ENCODE results near the gene KMT2D.

Gene KMT2D

DNA sequence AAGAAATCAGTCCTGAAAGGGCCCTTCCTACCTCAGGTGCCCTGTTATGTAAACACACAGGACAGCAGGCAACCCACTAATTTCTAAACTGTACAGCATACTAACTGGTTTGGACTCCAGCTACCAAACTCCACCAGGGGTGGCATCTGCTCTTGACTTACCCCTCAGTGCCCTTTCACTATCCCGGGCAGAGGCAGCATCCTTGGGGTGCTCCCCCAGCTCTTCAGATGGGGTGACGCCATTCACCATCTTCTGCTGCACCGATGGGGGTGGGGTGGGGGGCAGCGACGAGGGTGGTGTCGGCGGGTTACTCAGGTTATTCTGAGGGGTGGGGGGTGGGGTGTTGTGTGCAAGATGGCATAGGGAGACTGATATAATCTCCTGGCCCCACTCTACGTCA lies 30.5 kb downstream of the KMT2D start:
- POLR2A ChIA-PET: interaction anchor here (1.2 to 1.4 kb wide), 2 partner anchors 12 to 14 kb away, joined by 3 to 4 read pairs; no protein-coding TSS in a partner anchor
- CTCF ChIA-PET: interaction anchor here (1.0 to 2.6 kb wide), 3 partner anchors 10 to 13 kb away, joined by 3 to 9 read pairs (median 8); no protein-coding TSS in a partner anchor
- TF ChIP-seq FOXK2 (IDR thresholded peaks at IDR 0.05) (no peak), SUZ12 (IDR thresholded peaks at IDR 0.05) (no peak), CTBP1 (IDR thresholded peaks at IDR 0.05; ENCODE audit: borderline replicate concordance) (no peak), ELF4 (IDR thresholded peaks at IDR 0.05) (no peak), ZNF384 (IDR thresholded peaks at IDR 0.05) (no peak), NFRKB (IDR thresholded peaks at IDR 0.05) (no peak), FOXM1 (IDR thresholded peaks at IDR 0.05; ENCODE audit: borderline replicate concordance) (no peak), LEF1 (IDR thresholded peaks at IDR 0.05; ENCODE audit: borderline replicate concordance) (no peak), ARNT (IDR thresholded peaks at IDR 0.05) (no peak), FOXA1 (IDR thresholded peaks at IDR 0.05) (no peak), L3MBTL2 (conservative IDR thresholded peaks at IDR 0.05) (no peak), BHLHE40 (IDR thresholded peaks at IDR 0.05; ENCODE audit: borderline replicate concordance) (no peak), SP1 (IDR thresholded peaks at IDR 0.05) (no peak), HDGF (IDR thresholded peaks at IDR 0.05; ENCODE audit: borderline replicate concordance) (no peak), TARDBP (IDR thresholded peaks at IDR 0.05) (no peak)
- TF ChIP-seq, protein P1, sequence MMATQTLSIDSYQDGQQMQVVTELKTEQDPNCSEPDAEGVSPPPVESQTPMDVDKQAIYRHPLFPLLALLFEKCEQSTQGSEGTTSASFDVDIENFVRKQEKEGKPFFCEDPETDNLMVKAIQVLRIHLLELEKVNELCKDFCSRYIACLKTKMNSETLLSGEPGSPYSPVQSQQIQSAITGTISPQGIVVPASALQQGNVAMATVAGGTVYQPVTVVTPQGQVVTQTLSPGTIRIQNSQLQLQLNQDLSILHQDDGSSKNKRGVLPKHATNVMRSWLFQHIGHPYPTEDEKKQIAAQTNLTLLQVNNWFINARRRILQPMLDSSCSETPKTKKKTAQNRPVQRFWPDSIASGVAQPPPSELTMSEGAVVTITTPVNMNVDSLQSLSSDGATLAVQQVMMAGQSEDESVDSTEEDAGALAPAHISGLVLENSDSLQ (IDR thresholded peaks at IDR 0.05): no peak
- no peak for DNase-seq (ENCODE audit: extremely low spot score)

DNA sequence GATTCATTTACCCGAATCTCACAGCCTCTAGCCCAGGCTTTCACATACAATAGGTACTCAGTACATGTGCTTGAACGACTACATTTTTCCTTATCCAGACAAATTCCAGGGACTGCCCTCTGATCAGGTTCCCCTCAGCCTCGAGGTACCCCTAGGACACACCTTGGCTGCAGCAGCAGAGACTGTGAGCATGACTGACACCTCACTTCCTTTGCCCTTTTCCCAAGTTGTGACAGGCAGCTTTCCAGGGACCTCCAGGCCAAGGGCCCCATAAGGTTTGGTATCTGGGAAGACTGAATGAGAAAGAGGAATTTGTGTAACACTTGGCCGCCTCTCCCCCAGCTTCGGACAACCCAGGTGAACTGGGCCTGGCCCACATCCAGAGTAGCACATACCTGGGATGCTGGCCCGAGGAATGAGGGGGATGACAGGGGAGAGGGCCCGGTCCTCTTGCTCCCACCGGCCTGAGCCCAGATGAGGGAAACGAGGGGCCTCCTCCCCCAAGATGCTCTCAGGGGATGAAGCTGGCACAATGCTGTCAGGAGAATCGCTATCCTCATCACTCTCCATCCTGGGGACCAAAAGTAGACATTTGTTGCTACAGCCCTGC lies 31.8 kb downstream of the KMT2D start:
- ChIA-PET POLR2A (interaction anchor here (1.2 to 1.5 kb wide), 2 partner anchors 11 to 15 kb away, joined by 3 to 5 read pairs; no protein-coding TSS in a partner anchor), CTCF (interaction anchor here (1.8 to 2.6 kb wide), 2 partner anchors 9 to 14 kb away, joined by 8 to 9 read pairs; no protein-coding TSS in a partner anchor)
- TF ChIP-seq FOXA1 (IDR thresholded peaks at IDR 0.05): no peak
- no peak for TF ChIP-seq BHLHE40 (IDR thresholded peaks at IDR 0.05; ENCODE audit: borderline replicate concordance)
- no peak for TF ChIP-seq ARNT (IDR thresholded peaks at IDR 0.05)
- no peak for TF ChIP-seq CTBP1 (IDR thresholded peaks at IDR 0.05; ENCODE audit: borderline replicate concordance)
- TF ChIP-seq SP1 (IDR thresholded peaks at IDR 0.05): no peak
- TF ChIP-seq FOXM1 (IDR thresholded peaks at IDR 0.05; ENCODE audit: borderline replicate concordance): no peak
- no peak for TF ChIP-seq TARDBP (IDR thresholded peaks at IDR 0.05)
- TF ChIP-seq, protein P1 (IDR thresholded peaks at IDR 0.05): no peak
- no peak for TF ChIP-seq L3MBTL2 (conservative IDR thresholded peaks at IDR 0.05)
- no peak for TF ChIP-seq ELF4 (IDR thresholded peaks at IDR 0.05)
- TF ChIP-seq LEF1 (IDR thresholded peaks at IDR 0.05; ENCODE audit: borderline replicate concordance): no peak
- no peak for TF ChIP-seq NFRKB (IDR thresholded peaks at IDR 0.05)
- no peak for TF ChIP-seq HDGF (IDR thresholded peaks at IDR 0.05; ENCODE audit: borderline replicate concordance)
- no peak for TF ChIP-seq FOXK2 (IDR thresholded peaks at IDR 0.05)
- no peak for DNase-seq (ENCODE audit: extremely low spot score)

DNA sequence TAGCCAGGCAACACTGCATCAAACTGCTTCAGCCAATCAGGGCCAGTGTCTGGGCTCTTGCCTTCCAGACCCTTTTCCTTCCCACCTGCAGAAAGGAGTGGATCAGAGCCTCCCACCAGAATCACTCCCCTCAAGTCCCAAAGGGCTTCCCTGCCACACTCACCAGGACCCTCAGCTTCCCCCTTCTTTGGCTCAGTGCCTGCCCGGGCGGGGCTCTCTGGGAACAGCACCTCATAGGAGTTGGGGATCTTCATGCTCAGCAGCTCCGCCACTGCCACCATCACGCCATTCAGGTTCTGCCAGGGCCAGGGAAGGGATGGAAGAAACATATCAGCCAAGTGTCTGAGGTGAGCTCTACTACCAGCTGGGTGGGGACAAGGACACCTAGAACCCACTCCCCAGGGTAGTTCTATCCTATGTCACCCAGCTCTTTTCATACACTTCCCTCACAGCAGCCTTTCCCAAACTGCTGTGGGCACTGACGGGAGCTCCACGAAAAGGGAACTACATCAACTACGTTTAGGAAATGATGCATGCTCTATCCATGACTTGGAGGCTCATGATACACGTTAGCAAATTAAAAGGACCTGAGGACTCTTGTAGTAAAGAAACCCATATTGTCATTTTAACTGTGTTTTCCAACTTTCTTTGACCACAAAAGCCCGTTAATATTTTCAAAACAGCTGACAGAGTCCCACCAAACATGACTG lies 32.6 kb downstream of the KMT2D start:
- ChIA-PET POLR2A (interaction anchor here (1.2 to 1.5 kb wide), 3 partner anchors 10 to 16 kb away, joined by 3 to 5 read pairs (median 4); no protein-coding TSS in a partner anchor), CTCF (no interaction called here)
- TF ChIP-seq SUZ12 (IDR thresholded peaks at IDR 0.05): no peak
- TF ChIP-seq TARDBP (IDR thresholded peaks at IDR 0.05): no peak
- no peak for TF ChIP-seq L3MBTL2 (conservative IDR thresholded peaks at IDR 0.05)
- no peak for TF ChIP-seq FOXA1 (IDR thresholded peaks at IDR 0.05)
- no peak for TF ChIP-seq FOXK2 (IDR thresholded peaks at IDR 0.05)
- no peak for TF ChIP-seq CTBP1 (IDR thresholded peaks at IDR 0.05; ENCODE audit: borderline replicate concordance)
- no peak for TF ChIP-seq SP1 (IDR thresholded peaks at IDR 0.05)
- no peak for DNase-seq (ENCODE audit: extremely low spot score)

DNA sequence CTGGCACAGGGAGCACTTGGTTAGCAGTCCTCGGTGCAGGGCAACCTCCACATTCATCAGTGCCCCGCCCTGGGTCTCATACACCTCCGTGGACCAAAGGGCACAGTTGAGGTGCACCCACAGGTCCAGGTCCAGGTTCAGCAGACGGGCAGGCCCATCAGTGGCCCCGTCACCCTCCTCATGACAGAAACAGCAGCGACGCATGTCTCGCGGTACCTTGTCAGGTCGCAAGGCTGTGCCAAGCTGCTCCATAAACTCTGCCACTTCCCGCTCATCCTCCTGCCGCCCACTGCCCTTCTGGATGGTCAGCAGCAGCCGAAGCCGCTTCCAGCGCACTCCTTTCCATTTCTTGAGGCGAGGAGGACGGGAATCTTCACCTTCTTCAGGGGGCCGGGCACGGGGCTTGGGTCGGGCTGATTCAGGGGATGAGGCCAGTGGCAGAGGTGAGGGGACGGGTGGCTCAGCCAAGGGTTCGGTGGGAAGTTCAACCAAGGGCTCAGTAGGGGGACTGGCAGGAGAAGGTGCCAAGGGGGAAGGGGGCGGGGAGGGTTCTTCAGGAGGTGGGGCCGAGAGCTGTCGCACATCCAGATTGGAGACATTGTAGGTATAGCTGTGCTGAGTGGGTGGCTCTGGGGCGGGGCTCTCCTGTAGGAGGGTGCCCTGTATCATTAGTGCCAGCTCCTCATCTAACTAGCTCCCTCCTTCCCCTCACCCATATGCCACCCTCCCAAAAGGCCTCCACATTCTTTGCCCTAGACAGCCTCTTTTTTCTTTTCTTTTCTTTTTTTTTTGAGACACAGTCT lies 33.7 kb downstream of the KMT2D start:
- ChIA-PET CTCF (no interaction called here), POLR2A (interaction anchor here (1.2 to 1.5 kb wide), 2 partner anchors 9 to 13 kb away, joined by 3 to 4 read pairs; no protein-coding TSS in a partner anchor)
- TF ChIP-seq ELF4 (IDR thresholded peaks at IDR 0.05) (no peak), FOXA1 (IDR thresholded peaks at IDR 0.05) (no peak), NFRKB (IDR thresholded peaks at IDR 0.05) (no peak), ARNT (IDR thresholded peaks at IDR 0.05) (no peak), BHLHE40 (IDR thresholded peaks at IDR 0.05; ENCODE audit: borderline replicate concordance) (no peak), FOXK2 (IDR thresholded peaks at IDR 0.05) (no peak), HDGF (IDR thresholded peaks at IDR 0.05; ENCODE audit: borderline replicate concordance) (no peak), L3MBTL2 (conservative IDR thresholded peaks at IDR 0.05) (no peak), SUZ12 (IDR thresholded peaks at IDR 0.05) (no peak), SP1 (IDR thresholded peaks at IDR 0.05) (no peak), ZNF384 (IDR thresholded peaks at IDR 0.05) (no peak), LEF1 (IDR thresholded peaks at IDR 0.05; ENCODE audit: borderline replicate concordance) (no peak), TARDBP (IDR thresholded peaks at IDR 0.05) (no peak), CTBP1 (IDR thresholded peaks at IDR 0.05; ENCODE audit: borderline replicate concordance) (no peak), FOXM1 (IDR thresholded peaks at IDR 0.05; ENCODE audit: borderline replicate concordance) (no peak)
- TF ChIP-seq, protein P1 (IDR thresholded peaks at IDR 0.05): no peak
- DNase-seq (ENCODE audit: extremely low spot score): no peak

DNA sequence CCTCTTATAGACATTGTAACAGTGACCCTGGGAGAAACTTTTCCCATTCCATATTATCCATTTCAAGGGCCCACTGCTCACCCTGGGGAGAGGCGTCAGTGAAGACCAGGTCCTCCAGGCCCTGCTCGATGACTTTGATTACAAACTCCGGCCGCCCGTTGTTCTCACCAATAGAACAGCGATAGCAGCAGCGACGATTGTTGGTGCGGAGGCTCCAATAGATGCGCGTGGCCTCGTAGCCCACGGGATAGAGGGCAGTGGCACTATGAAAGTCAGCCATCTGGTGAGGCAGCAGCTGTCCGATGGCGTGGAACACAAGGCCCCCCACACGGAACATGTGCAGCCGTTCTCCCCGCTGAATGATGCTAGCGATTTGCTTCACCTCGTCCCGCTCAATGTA lies 34.5 kb downstream of the KMT2D start:
- DNase-seq (ENCODE audit: extremely low spot score): no peak
- TF ChIP-seq BHLHE40 (IDR thresholded peaks at IDR 0.05; ENCODE audit: borderline replicate concordance): no peak
- no peak for TF ChIP-seq HDGF (IDR thresholded peaks at IDR 0.05; ENCODE audit: borderline replicate concordance)
- TF ChIP-seq LEF1 (IDR thresholded peaks at IDR 0.05; ENCODE audit: borderline replicate concordance): no peak
- no peak for TF ChIP-seq SUZ12 (IDR thresholded peaks at IDR 0.05)
- TF ChIP-seq NFRKB (IDR thresholded peaks at IDR 0.05): no peak
- no peak for TF ChIP-seq ZNF384 (IDR thresholded peaks at IDR 0.05)
- TF ChIP-seq FOXK2 (IDR thresholded peaks at IDR 0.05): no peak
- no peak for TF ChIP-seq CTBP1 (IDR thresholded peaks at IDR 0.05; ENCODE audit: borderline replicate concordance)
- TF ChIP-seq SP1 (IDR thresholded peaks at IDR 0.05): no peak
- TF ChIP-seq ARNT (IDR thresholded peaks at IDR 0.05): no peak
- no peak for TF ChIP-seq FOXM1 (IDR thresholded peaks at IDR 0.05; ENCODE audit: borderline replicate concordance)
- TF ChIP-seq ELF4 (IDR thresholded peaks at IDR 0.05): no peak
- TF ChIP-seq TARDBP (IDR thresholded peaks at IDR 0.05): no peak
- TF ChIP-seq, protein P1 (IDR thresholded peaks at IDR 0.05): no peak
- no peak for TF ChIP-seq FOXA1 (IDR thresholded peaks at IDR 0.05)
- no peak for TF ChIP-seq L3MBTL2 (conservative IDR thresholded peaks at IDR 0.05)
- POLR2A ChIA-PET: no interaction called here
- CTCF ChIA-PET: no interaction called here

Data from HEK293T (cell line).